Measurements from ENCODE around the gene FAM120A.

- TF ChIP-seq CTCF (IDR thresholded peaks at IDR 0.05) (peak in 1 of 4 experiments; percentile 6), POLR2A (IDR thresholded peaks at IDR 0.05) (no peak)
These were observed 141.1 kb downstream of the FAM120A start for GRCh38 chr9:93592643-93593021.

Measured in prostate gland (tissue), 2 donors.